ENCODE results near the gene ARHGEF40. TPM values are rescaled to one million over a fixed set of nuclear protein-coding genes. Genes with fewer than 3 reads are reported as not detected.

Gene ARHGEF40
- total RNA-seq, 4 donors from 2014 or later, result 10.4 to 15.7 (median 12.9) TPM

DNA sequence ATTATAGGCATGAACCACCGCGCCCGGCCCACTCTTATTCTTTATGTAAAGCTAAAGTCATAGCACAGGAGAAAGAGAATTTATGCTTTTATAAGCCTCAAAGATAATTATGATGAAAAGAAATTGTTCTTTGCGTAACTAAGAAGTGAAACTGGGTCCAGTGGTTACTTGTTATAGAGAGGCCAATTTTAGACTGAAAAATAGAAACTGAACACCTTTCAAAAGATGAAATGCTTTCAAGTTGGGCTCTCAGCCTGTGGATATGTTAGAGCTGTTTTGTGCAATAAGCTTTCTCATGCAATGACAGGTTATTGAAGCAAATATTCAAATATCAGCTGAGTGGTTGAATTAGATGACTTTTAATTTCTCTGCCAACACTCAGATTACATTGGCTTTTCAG is 38.7 kb downstream of the ARHGEF40 start:
- no peak for ATAC-seq
- no peak for DNase-seq
- no peak overlapping the region for H3K27ac ChIP-seq
- no peaks in the 10 kb centered on the region for H3K9me3 ChIP-seq
- H3K36me3 ChIP-seq, result no peaks in the 10 kb centered on the region
- TF ChIP-seq POLR2A (IDR thresholded peaks at IDR 0.05), result no peak
- TF ChIP-seq, protein P1, sequence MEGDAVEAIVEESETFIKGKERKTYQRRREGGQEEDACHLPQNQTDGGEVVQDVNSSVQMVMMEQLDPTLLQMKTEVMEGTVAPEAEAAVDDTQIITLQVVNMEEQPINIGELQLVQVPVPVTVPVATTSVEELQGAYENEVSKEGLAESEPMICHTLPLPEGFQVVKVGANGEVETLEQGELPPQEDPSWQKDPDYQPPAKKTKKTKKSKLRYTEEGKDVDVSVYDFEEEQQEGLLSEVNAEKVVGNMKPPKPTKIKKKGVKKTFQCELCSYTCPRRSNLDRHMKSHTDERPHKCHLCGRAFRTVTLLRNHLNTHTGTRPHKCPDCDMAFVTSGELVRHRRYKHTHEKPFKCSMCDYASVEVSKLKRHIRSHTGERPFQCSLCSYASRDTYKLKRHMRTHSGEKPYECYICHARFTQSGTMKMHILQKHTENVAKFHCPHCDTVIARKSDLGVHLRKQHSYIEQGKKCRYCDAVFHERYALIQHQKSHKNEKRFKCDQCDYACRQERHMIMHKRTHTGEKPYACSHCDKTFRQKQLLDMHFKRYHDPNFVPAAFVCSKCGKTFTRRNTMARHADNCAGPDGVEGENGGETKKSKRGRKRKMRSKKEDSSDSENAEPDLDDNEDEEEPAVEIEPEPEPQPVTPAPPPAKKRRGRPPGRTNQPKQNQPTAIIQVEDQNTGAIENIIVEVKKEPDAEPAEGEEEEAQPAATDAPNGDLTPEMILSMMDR (IDR thresholded peaks at IDR 0.05 in 4 of 5, conservative IDR thresholded peaks at IDR 0.05 in 1 of 5), result no peak
- H3K27me3 ChIP-seq, result no peaks in the 10 kb centered on the region
- peaks cover 26 to 27% of the 10 kb centered on the region in 2 donors for H3K4me1 ChIP-seq
- H3K4me3 ChIP-seq, result no peak overlapping the region
- intact Hi-C loops (cut with DNase I; ENCODE audit: low total_unique reads) (loop anchor here (5.0 to 10.0 kb wide), 3 partner anchors 136 to 764 kb away; partner anchors contain the start of gene PARP2), in situ Hi-C loops (cut with MboI; ENCODE audit: low sequenced_read_pairs in 4 of 4) (loop anchor here (5.0 to 25.0 kb wide), 5 partner anchors 41 to 421 kb away; partner anchors contain the start of genes ANG (in 2 of the 4) and RNASE4 (in 2 of the 4))

DNA sequence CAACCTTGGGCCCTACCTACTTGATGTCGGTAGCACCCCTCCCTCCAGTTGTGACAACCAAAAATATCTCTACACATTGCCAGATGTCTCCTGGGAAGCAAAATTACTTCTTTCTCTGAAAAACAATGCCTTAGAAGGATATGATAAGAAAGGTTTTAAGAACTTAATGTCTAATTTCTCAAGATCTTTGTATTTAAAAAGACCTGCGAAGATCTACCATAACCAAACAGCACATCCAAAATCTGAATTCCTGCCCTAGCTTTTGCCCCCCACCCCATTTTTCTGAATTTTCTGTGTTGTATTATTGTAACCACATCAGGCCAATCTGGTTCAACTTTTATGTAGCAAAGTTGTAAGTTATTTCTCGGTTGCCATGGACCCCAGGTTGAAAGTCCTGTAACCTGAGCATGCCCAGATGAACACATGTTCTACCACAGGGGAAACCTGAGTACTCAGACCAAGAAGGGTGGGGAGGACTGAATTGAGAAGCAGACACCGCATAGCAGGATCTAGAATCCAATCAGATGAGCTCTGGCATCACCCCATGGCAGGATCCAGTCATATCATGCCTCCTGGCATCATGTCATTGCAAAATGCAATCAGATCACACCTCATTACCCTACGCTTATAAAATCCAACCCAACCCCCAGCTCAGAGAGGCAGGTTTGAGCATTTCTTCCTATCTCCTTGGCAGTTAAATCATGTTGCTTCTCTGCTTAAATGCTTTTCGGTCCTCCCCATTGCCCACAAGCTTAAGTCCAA is 39.5 kb downstream of the ARHGEF40 start:
- DNase-seq (no peak), ATAC-seq (no peak)
- no peak overlapping the region for H3K27ac ChIP-seq
- H3K27me3 ChIP-seq, result no peaks in the 10 kb centered on the region
- intact Hi-C loops (cut with DNase I; ENCODE audit: low total_unique reads), result loop anchor here (5.0 to 10.0 kb wide), 3 partner anchors 137 to 765 kb away; partner anchors contain the start of gene PARP2
- no peak overlapping the region for H3K4me3 ChIP-seq
- in situ Hi-C loops (cut with MboI; ENCODE audit: low sequenced_read_pairs in 4 of 4), result loop anchor here (5.0 to 25.0 kb wide), 5 partner anchors 42 to 422 kb away; partner anchors contain the start of genes ANG (in 2 of the 4) and RNASE4 (in 2 of the 4)
- H3K9me3 ChIP-seq, result no peaks in the 10 kb centered on the region
- TF ChIP-seq, protein P1 (IDR thresholded peaks at IDR 0.05 in 4 of 5, conservative IDR thresholded peaks at IDR 0.05 in 1 of 5), result no peak
- TF ChIP-seq POLR2A (IDR thresholded peaks at IDR 0.05), result no peak
- H3K4me1 ChIP-seq, result peaks cover 25 to 26% of the 10 kb centered on the region in 2 donors
- no peaks in the 10 kb centered on the region for H3K36me3 ChIP-seq

DNA sequence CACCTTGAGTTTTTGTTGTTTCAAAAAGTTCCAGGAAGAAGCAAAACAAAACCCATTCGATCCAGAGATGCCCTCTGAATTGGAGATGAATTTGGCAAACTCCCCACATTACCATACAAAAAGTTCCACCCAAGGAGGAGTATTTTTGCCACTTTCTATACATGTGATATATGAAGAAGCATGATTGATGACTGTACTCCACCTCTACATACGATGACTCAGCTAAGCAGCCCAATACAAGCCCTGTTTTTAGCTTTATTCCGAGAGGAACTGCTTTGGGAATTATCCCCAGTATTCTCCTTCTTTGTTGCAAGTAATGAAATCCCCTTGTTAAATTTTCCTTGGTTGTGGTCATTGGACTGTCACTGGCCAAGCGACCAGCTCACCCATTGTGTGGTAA is 42.2 kb downstream of the ARHGEF40 start:
- Histone ChIP-seq H3K27ac (no peak overlapping the region), H3K9me3 (no peaks in the 10 kb centered on the region), H3K36me3 (no peaks in the 10 kb centered on the region), H3K27me3 (no peaks in the 10 kb centered on the region), H3K4me1 (peaks cover 0 to 1% of the 10 kb centered on the region in 2 donors), H3K4me3 (no peak overlapping the region)
- no peak for ATAC-seq
- no peak for DNase-seq
- no peak for TF ChIP-seq POLR2A (IDR thresholded peaks at IDR 0.05)
- TF ChIP-seq, protein P1 (IDR thresholded peaks at IDR 0.05 in 4 of 5, conservative IDR thresholded peaks at IDR 0.05 in 1 of 5), result no peak
- intact Hi-C loops (cut with DNase I; ENCODE audit: low total_unique reads), result no loop called here
- in situ Hi-C loops (cut with MboI; ENCODE audit: low sequenced_read_pairs in 4 of 4), result loop anchor here (25.0 kb wide), 2 partner anchors 250 to 425 kb away; partner anchors contain the start of genes ANG (in 2 of the 4) and RNASE4 (in 2 of the 4)

DNA sequence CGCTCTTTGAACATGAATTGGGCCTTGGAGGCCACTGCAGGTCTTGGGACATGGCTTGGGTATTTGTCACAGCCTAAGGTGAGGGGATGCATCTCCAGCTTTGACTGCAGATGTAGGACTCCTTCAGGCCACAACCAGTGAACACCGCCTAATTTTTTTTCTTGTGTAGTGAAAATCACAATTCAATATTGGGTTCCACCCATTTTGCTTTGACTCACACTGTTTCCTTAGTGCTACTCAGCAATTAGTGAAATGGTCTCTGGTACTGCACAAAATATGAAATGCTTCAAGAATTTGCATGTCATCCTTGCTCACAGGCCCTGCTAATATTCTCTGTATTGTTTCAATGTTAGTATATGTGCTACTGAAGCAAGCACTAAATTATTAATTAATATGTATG is 43.3 kb downstream of the ARHGEF40 start:
- no peak overlapping the region for H3K27ac ChIP-seq
- no peaks in the 10 kb centered on the region for H3K4me1 ChIP-seq
- H3K27me3 ChIP-seq, result no peaks in the 10 kb centered on the region
- DNase-seq (no peak), ATAC-seq (no peak)
- no peaks in the 10 kb centered on the region for H3K9me3 ChIP-seq
- intact Hi-C loops (cut with DNase I; ENCODE audit: low total_unique reads), result no loop called here
- H3K36me3 ChIP-seq, result no peaks in the 10 kb centered on the region
- H3K4me3 ChIP-seq, result no peak overlapping the region
- in situ Hi-C loops (cut with MboI; ENCODE audit: low sequenced_read_pairs in 4 of 4), result loop anchor here (25.0 kb wide), 2 partner anchors 251 to 426 kb away; partner anchors contain the start of genes ANG (in 2 of the 4) and RNASE4 (in 2 of the 4)
- TF ChIP-seq, protein P1 (IDR thresholded peaks at IDR 0.05 in 4 of 5, conservative IDR thresholded peaks at IDR 0.05 in 1 of 5), result no peak
- no peak for TF ChIP-seq POLR2A (IDR thresholded peaks at IDR 0.05)
